ENCODE data around the gene FOLR1.
"Not testable (repeated sequence)": the region's sequence is repeated elsewhere in the genome, so short reads cannot be mapped to it uniquely, and the experiment has no call there.

FOLR1 gene

DNA sequence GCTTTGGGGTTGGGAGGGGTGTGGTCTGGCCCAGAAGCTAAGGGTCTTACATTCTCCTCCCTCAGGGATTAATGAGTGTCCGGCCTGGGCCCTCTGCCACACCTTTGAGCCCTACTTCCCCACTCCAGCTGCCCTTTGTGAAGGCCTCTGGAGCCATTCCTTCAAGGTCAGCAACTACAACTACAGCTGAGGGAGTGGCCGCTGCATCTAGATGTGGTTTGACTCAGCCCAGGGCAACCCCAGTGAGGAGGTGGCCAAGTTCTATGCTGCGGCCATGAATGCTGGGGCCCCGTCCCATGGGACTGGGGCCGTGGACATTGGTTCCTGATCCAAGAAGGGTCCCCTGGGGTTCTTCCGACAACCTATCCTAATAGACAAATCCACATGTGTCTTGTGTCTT is 14.3 kb upstream of the FOLR1 start:
- no peak overlapping the region for H3K4me3 ChIP-seq (ENCODE audit: low read depth, low read length)
- TF ChIP-seq, protein P1, sequence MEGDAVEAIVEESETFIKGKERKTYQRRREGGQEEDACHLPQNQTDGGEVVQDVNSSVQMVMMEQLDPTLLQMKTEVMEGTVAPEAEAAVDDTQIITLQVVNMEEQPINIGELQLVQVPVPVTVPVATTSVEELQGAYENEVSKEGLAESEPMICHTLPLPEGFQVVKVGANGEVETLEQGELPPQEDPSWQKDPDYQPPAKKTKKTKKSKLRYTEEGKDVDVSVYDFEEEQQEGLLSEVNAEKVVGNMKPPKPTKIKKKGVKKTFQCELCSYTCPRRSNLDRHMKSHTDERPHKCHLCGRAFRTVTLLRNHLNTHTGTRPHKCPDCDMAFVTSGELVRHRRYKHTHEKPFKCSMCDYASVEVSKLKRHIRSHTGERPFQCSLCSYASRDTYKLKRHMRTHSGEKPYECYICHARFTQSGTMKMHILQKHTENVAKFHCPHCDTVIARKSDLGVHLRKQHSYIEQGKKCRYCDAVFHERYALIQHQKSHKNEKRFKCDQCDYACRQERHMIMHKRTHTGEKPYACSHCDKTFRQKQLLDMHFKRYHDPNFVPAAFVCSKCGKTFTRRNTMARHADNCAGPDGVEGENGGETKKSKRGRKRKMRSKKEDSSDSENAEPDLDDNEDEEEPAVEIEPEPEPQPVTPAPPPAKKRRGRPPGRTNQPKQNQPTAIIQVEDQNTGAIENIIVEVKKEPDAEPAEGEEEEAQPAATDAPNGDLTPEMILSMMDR (IDR thresholded peaks at IDR 0.05; ENCODE audit: insufficient read depth, low read depth, low read length, missing control alignments) = no peak
- DNase-seq (ENCODE audit: low read depth) = no peak

DNA sequence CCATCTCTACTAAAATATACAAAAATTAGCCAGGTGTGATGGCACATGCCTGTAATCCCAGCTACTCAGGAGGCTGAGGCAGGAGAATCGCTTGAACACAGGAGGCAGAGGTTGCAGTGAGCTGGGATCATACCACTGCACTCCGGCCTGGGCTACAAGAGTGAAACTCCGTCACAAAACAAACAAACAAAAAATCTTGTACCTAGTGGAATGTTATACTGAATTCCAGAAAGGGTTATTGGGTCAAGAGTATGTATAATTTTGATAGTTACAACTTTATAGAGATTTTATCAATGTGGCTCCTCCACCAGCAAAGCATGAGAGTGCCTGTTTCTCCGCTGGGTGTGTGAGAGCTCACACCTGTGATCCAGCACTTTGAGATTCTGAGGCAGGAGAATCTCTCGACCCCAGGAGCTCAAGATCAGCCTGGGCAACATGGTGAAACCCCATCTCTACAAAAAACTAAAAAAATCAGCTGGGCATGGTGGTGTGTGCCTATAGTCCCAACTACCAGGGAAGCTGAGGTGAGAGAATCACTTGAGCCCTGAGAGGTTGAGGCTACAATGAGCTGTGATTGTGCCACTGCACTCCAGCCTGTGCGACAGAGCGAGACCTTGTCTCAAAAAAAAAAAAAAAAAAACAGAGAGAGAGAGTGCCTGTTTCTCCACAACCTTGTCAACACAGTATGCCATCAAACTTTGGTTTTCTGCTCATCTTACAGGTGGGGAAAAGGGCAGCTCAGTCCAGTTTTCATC is 12.7 kb upstream of the FOLR1 start:
- TF ChIP-seq, protein P1 (IDR thresholded peaks at IDR 0.05; ENCODE audit: insufficient read depth, low read depth, low read length, missing control alignments) = no peak
- H3K4me3 ChIP-seq (ENCODE audit: low read depth, low read length) = no peak overlapping the region
- DNase-seq (ENCODE audit: low read depth) = no peak

DNA sequence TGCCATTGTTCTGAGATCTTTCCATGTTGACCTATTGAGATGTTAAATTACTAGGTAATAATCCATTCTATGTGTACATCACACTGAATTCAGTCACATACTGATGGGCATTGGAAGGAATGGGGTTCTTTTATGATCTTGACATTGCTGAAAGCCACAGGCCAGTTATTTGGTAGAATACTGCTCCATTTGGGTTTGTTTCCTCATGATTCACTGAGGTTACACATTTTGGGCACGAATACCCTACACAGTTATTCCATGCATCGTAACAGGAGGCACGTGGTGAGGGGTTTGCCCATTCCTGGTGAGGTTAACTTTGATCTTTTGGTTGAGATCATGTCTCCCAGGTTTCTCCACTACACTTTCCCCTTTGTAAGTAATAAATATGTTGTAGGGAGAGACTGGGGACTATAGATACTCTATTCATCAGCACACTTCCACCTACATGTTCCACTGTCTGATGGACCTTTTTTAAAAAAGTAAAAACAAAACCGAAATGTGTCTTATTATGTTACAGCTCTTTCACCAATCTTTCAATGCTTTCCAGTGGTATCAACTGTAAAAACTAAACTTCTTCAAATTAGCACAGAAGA is 12.0 kb upstream of the FOLR1 start:
- H3K4me3 ChIP-seq (ENCODE audit: low read depth, low read length) = no peak overlapping the region
- no peak for DNase-seq (ENCODE audit: low read depth)
- TF ChIP-seq, protein P1 (IDR thresholded peaks at IDR 0.05; ENCODE audit: insufficient read depth, low read depth, low read length, missing control alignments) = no peak

DNA sequence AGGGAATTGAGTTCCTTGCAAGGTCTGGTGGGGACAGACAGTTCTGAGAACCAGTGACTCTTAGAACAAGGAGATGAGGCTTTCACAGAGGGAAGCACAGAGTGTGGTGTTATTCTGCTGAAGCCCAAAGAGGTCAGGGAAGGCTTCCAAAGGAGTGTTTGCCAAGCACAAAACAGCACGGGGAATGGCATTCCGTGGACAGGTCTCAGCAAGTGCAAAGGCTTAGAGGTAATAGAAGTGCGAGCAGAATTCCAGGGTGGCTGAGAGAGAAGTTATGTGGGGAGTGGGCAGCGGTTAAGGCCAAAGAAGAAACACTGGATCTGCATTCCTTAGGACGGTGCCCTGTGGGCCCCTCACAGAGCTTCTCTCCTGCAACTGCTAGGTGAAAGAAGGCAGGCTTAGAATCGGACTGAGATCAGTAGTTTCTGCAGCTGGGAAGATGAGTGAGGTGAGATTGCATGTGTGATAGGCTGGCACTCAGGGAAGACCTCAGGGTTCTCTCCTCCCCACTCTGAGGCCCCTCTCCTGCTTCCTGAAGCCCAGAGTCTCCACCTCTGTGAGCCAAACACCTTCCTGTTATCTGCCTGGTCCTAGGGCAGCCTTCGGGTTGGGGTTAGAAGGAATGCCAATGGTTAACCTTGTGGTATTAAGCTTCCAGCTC is 10.9 kb upstream of the FOLR1 start:
- not testable (repeated sequence) for H3K4me3 ChIP-seq (ENCODE audit: low read depth, low read length); DNase-seq (ENCODE audit: low read depth)

DNA sequence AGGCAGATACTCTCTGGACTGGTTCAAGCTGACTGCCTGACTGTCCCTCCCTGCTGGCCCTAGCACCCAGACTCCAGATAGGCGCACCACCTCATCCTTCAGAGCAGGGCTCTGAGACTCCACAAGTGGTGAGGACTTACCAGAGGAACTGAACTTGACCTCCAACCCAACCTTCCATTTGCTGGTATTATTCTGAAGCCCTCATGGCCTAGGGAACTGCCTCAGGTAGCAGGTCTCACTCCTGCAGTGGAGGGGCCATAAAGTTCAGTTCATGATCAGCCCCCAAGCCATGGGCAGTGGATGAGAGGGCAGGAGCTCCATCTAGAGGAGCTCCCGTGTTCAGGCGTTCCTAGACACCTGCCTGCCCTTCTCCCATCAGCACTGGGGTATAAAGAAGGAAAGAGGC is 10.4 kb upstream of the FOLR1 start:
- not testable (repeated sequence) for DNase-seq (ENCODE audit: low read depth)

DNA sequence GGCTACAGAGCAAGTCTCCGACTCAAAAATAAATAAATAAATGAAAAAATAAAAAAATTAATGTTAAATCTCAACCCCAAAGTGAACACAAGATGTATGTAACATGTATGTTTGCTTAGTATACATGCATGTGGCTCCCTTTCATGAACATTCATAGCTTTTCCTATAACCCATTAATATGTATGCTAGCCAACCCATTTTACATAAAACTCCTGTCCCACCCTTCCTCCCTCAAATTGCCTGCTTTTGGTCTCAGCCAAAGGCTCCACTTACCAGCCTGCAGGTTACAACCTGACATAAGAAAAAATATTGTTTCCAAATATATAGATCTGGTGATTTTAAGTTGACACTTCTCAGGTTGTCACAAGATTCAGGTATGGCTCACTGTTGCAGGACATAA is 3.7 kb upstream of the FOLR1 start:
- TF ChIP-seq, protein P1 (IDR thresholded peaks at IDR 0.05; ENCODE audit: insufficient read depth, low read depth, low read length, missing control alignments) = no peak
- no peak overlapping the region for H3K4me3 ChIP-seq (ENCODE audit: low read depth, low read length)
- no peak for DNase-seq (ENCODE audit: low read depth)

More for the DNA sequence above, 10.4 kb upstream of the FOLR1 start:
- not testable (repeated sequence) for H3K4me3 ChIP-seq (ENCODE audit: low read depth, low read length)

DNA sequence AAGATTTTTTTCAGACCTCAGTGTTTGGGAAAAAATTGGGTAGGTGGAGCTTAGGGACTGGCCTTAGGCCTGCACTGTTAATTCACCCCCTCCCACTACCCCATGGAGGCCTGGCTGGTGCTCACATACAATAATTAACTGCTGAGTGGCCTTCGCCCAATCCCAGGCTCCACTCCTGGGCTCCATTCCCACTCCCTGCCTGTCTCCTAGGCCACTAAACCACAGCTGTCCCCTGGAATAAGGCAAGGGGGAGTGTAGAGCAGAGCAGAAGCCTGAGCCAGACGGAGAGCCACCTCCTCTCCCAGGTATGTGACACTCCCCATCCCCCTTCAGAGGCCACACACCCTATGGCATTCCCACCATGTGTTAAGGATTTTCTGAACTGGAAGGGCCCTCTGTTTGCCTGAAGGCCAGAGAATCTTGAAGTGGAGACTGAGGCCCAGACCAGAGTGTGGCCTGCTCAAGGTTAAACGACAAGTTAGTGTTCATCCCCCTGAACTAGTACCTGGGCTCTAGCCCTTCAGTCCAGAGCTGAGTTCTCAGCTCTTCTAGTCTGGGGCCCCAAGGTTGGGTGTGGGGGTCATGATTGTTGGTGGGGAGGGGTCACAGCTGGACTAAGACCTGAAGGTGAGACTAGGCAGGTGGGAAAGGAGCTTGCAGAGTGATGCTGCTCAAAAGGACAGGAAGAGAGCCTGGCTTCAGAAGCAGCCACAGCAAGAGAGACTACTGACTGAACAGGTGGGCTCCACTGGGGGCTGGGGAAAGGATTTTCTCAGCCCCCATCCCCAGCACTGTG is 2.3 kb upstream of the FOLR1 start:
- TF ChIP-seq, protein P1 (IDR thresholded peaks at IDR 0.05; ENCODE audit: insufficient read depth, low read depth, low read length, missing control alignments) = no peak
- no peak for DNase-seq (ENCODE audit: low read depth)
- H3K4me3 ChIP-seq (ENCODE audit: low read depth, low read length) = no peak overlapping the region

Data from GM12865 (cell line).